ENCODE results near the gene CD55. TPM values are rescaled to one million over a fixed set of nuclear protein-coding genes. Genes with fewer than 3 reads are reported as not detected.

CD55 gene
- polyA plus RNA-seq, 1 donor from 2014 or later, result 1.4 TPM

DNA sequence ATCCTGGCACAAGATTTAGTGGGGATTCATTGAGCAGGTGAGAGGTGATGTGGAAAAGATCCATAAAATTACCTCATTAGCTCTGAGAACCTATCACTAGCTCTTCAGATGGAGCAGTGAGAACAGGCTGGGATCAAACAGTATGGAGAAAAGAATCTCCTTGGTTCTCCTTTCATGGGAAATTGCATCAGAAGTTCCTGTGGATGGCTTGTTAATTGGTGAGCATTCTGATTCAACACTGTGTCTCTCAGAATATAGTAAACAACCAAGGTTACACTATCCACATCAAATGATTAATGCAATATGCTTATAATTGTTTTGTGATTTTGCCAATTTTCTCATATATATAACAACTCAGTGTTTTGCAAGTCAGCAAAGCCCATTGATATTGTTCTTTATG is 8.3 kb upstream of the CD55 start:
- TF ChIP-seq EZH2 (IDR thresholded peaks at IDR 0.05; ENCODE audit: borderline replicate concordance, insufficient read depth, low read length, poor library complexity, severe bottlenecking), result no peak
- no peak for TF ChIP-seq REST (IDR thresholded peaks at IDR 0.05; ENCODE audit: borderline replicate concordance)
- no peak for TF ChIP-seq RAD21 (conservative IDR thresholded peaks at IDR 0.05)
- TF ChIP-seq POLR2AphosphoS5 (IDR thresholded peaks at IDR 0.05), result no peak
- TF ChIP-seq MXI1 (conservative IDR thresholded peaks at IDR 0.05; ENCODE audit: poor library complexity, severe bottlenecking), result no peak
- no peak for TF ChIP-seq EP300 (conservative IDR thresholded peaks at IDR 0.05; ENCODE audit: poor library complexity, severe bottlenecking)
- no peak for TF ChIP-seq TAF1 (IDR thresholded peaks at IDR 0.05; ENCODE audit: low read depth)
- TF ChIP-seq, protein P1, sequence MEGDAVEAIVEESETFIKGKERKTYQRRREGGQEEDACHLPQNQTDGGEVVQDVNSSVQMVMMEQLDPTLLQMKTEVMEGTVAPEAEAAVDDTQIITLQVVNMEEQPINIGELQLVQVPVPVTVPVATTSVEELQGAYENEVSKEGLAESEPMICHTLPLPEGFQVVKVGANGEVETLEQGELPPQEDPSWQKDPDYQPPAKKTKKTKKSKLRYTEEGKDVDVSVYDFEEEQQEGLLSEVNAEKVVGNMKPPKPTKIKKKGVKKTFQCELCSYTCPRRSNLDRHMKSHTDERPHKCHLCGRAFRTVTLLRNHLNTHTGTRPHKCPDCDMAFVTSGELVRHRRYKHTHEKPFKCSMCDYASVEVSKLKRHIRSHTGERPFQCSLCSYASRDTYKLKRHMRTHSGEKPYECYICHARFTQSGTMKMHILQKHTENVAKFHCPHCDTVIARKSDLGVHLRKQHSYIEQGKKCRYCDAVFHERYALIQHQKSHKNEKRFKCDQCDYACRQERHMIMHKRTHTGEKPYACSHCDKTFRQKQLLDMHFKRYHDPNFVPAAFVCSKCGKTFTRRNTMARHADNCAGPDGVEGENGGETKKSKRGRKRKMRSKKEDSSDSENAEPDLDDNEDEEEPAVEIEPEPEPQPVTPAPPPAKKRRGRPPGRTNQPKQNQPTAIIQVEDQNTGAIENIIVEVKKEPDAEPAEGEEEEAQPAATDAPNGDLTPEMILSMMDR (IDR thresholded peaks at IDR 0.05; ENCODE audit: poor library complexity, severe bottlenecking), result no peak
- TF ChIP-seq SMC3 (conservative IDR thresholded peaks at IDR 0.05; ENCODE audit: poor library complexity), result no peak
- H3K27ac ChIP-seq (ENCODE audit: low read length), result no peak overlapping the region
- H4K20me1 ChIP-seq (ENCODE audit: insufficient read depth), result no peaks in the 10 kb centered on the region
- no peak overlapping the region for H3K9ac ChIP-seq (ENCODE audit: low read length)
- H3K4me3 ChIP-seq (ENCODE audit: low read length), result no peak overlapping the region
- H3K4me2 ChIP-seq (ENCODE audit: low read length), result no peak overlapping the region
- H3K27me3 ChIP-seq (ENCODE audit: insufficient read depth, low read depth, low read length), result no peaks in the 10 kb centered on the region
- no peaks in the 10 kb centered on the region for H3K36me3 ChIP-seq (ENCODE audit: insufficient read depth, low read length)
- H3F3A ChIP-seq (ENCODE audit: insufficient read depth, low read length, poor library complexity, severe bottlenecking), result no peaks in the 10 kb centered on the region
- no peaks in the 10 kb centered on the region for H3K9me3 ChIP-seq (ENCODE audit: low read length)
- H3K79me2 ChIP-seq (replicated peaks; ENCODE audit: insufficient read depth, low read length), result no peaks in the 10 kb centered on the region
- no peak overlapping the region for H2AFZ ChIP-seq (ENCODE audit: low read depth, low read length)
- no peaks in the 10 kb centered on the region for H3K9me2 ChIP-seq (ENCODE audit: insufficient read depth, low read length)

DNA sequence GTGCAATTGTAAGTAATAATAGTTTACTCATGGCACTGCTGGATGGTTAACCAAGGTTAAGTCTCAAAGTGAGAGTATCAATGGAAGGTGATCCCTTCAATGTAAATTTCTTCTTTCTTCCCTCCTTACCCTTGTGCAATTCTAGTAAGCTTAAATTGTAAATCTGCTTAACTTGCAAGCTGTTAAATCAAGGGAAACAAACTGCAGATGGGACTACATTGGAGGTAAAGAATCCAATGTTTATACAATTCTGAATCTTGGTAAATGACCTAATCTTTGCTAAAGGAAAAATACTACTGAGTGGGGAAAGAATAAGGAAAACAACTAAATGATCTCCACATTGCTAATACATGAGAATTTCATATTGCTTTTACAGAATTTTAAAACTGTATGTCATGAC is 6.7 kb upstream of the CD55 start:
- no peaks in the 10 kb centered on the region for H4K20me1 ChIP-seq (ENCODE audit: insufficient read depth)

More for the DNA sequence above, 6.7 kb upstream of the CD55 start:
- no peak overlapping the region for H3K4me2 ChIP-seq (ENCODE audit: low read length)
- no peak overlapping the region for H3K27ac ChIP-seq (ENCODE audit: low read length)
- H3K9ac ChIP-seq (ENCODE audit: low read length), result no peak overlapping the region
- H2AFZ ChIP-seq (ENCODE audit: low read depth, low read length), result no peak overlapping the region
- TF ChIP-seq, protein P1 (IDR thresholded peaks at IDR 0.05; ENCODE audit: poor library complexity, severe bottlenecking), result no peak
- TF ChIP-seq RAD21 (conservative IDR thresholded peaks at IDR 0.05) (no peak), POLR2AphosphoS5 (IDR thresholded peaks at IDR 0.05) (no peak), EZH2 (IDR thresholded peaks at IDR 0.05; ENCODE audit: borderline replicate concordance, insufficient read depth, low read length, poor library complexity, severe bottlenecking) (no peak), TAF1 (IDR thresholded peaks at IDR 0.05; ENCODE audit: low read depth) (no peak), MXI1 (conservative IDR thresholded peaks at IDR 0.05; ENCODE audit: poor library complexity, severe bottlenecking) (no peak), SMC3 (conservative IDR thresholded peaks at IDR 0.05; ENCODE audit: poor library complexity) (no peak)
- no peaks in the 10 kb centered on the region for H3K79me2 ChIP-seq (replicated peaks; ENCODE audit: insufficient read depth, low read length)
- no peaks in the 10 kb centered on the region for H3K36me3 ChIP-seq (ENCODE audit: insufficient read depth, low read length)
- H3K27me3 ChIP-seq (ENCODE audit: insufficient read depth, low read depth, low read length), result no peaks in the 10 kb centered on the region
- no peaks in the 10 kb centered on the region for H3K9me2 ChIP-seq (ENCODE audit: insufficient read depth, low read length)
- H3K4me3 ChIP-seq (ENCODE audit: low read length), result no peak overlapping the region
- H3K9me3 ChIP-seq (ENCODE audit: low read length), result no peaks in the 10 kb centered on the region
- no peaks in the 10 kb centered on the region for H3F3A ChIP-seq (ENCODE audit: insufficient read depth, low read length, poor library complexity, severe bottlenecking)

Measured in neural cell (in vitro differentiated cells).